ENCODE results near the gene PPFIBP2. TPM values are rescaled to one million over a fixed set of nuclear protein-coding genes. Genes with fewer than 3 reads are reported as not detected.
A peak's percentile ranks its signal among the peaks of the same experiment; 100 is the strongest.

Gene PPFIBP2
- total and polyA plus RNA-seq, 2 of the 13 experiments (the other 11 are each of a cell fraction or from before 2014, with no cell fraction given), result 15.0 to 52.5 TPM

GRCh38 chr11:7613394-7613720 is 99.6 kb downstream of the PPFIBP2 start (continued):
- TF ChIP-seq SMAD3 (CRISPR knock-in tag; IDR thresholded peaks at IDR 0.05) (no peak), TFDP2 (CRISPR knock-in tag; IDR thresholded peaks at IDR 0.05) (no peak), ZNF841 (CRISPR knock-in tag; IDR thresholded peaks at IDR 0.05; ENCODE audit: borderline replicate concordance) (no peak), TBX3 (IDR thresholded peaks at IDR 0.05; ENCODE audit: borderline replicate concordance) (no peak), FOXO4 (CRISPR knock-in tag; conservative IDR thresholded peaks at IDR 0.05) (no peak), HIVEP1 (CRISPR knock-in tag; IDR thresholded peaks at IDR 0.05) (no peak), ELF4 (CRISPR knock-in tag; IDR thresholded peaks at IDR 0.05; ENCODE audit: borderline replicate concordance) (no peak), FOXA1 (IDR thresholded peaks at IDR 0.05) (no peak), FOXA1 (CRISPR knock-in tag; IDR thresholded peaks at IDR 0.05) (peak; percentile 18; the same call in 1 of the 2 replicates), ZBTB43 (CRISPR knock-in tag; conservative IDR thresholded peaks at IDR 0.05) (no peak), ZNF10 (CRISPR knock-in tag; IDR thresholded peaks at IDR 0.05; ENCODE audit: borderline replicate concordance, low read depth) (no peak), HNF1A (IDR thresholded peaks at IDR 0.05; ENCODE audit: low read depth) (no peak), HNF1A (CRISPR knock-in tag; IDR thresholded peaks at IDR 0.05; ENCODE audit: borderline replicate concordance) (no peak), SIX4 (CRISPR knock-in tag; IDR thresholded peaks at IDR 0.05) (no peak), MED1 (CRISPR knock-in tag; IDR thresholded peaks at IDR 0.05) (0 out of 2 replicates have a peak, but pooled peaks have one; percentile 23), TCF12 (IDR thresholded peaks at IDR 0.05) (no peak), TCF12 (CRISPR knock-in tag; IDR thresholded peaks at IDR 0.05) (no peak), NFYC (CRISPR knock-in tag; IDR thresholded peaks at IDR 0.05) (no peak), SKI (IDR thresholded peaks at IDR 0.05; ENCODE audit: partially characterized antibody) (peak; percentile 48), RFX1 (IDR thresholded peaks at IDR 0.05) (no peak), RARA (CRISPR knock-in tag; IDR thresholded peaks at IDR 0.05) (peak; percentile 88), E2F1 (CRISPR knock-in tag; IDR thresholded peaks at IDR 0.05) (no peak), ZFAT (CRISPR knock-in tag; conservative IDR thresholded peaks at IDR 0.05) (no peak), ZNF251 (CRISPR knock-in tag; IDR thresholded peaks at IDR 0.05) (no peak), ZNF709 (CRISPR knock-in tag; IDR thresholded peaks at IDR 0.05) (no peak)
